ENCODE data around the gene TMEM165.

Gene TMEM165

GRCh38 chr4:55380576-55380975, 15.2 kb upstream of the TMEM165 start:
- Histone ChIP-seq H3K27me3 (ENCODE audit: insufficient read depth, low read length, poor library complexity, severe bottlenecking) (no peaks in the 10 kb centered on the region), H3K9me2 (replicated peaks; ENCODE audit: low read depth, low read length) (no peaks in the 10 kb centered on the region), H3K36me3 (ENCODE audit: insufficient read depth, low read length) (no peaks in the 10 kb centered on the region), H4K20me1 (ENCODE audit: insufficient read depth, low read length, poor library complexity, severe bottlenecking) (no peaks in the 10 kb centered on the region), H3F3A (ENCODE audit: low read depth) (no peaks in the 10 kb centered on the region), H3K9ac (ENCODE audit: low read depth, low read length, poor library complexity, severe bottlenecking) (no peak overlapping the region), H3K4me2 (ENCODE audit: low read depth, low read length, poor library complexity, severe bottlenecking) (no peak overlapping the region), H3K9me3 (ENCODE audit: insufficient read depth, low read depth, low read length) (no peaks in the 10 kb centered on the region), H3K4me3 (ENCODE audit: low read length, poor library complexity, severe bottlenecking) (no peak overlapping the region), H3K4me1 (ENCODE audit: insufficient read depth, low read length, poor library complexity, severe bottlenecking) (peaks cover 4% of the 10 kb centered on the region), H3K79me2 (ENCODE audit: insufficient read depth, low read length) (no peaks in the 10 kb centered on the region), H2AFZ (ENCODE audit: low read length) (no peak overlapping the region)
- TF ChIP-seq CTCF (conservative IDR thresholded peaks at IDR 0.05; ENCODE audit: low read length) (no peak), EZH2phosphoT487 (IDR thresholded peaks at IDR 0.05; ENCODE audit: borderline replicate concordance) (no peak)

DNA sequence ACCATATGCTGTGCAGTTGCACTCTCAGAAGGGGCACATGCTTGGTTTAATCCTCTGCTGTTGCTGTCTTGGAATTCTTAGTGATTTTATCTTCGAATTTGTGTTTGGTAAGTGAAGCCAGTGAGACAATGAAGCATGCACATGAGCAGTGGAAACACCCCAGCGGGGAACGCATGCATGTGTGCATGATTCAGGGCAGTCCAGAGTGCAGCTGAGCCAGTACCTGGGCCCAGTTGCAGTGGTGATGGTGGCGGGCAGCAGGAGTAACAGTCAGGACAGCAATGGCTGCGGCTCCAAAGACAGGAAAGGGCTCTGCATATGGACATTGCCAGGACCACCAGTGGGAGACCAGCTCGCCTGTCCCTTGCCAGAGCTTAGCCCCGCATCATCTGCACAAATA, 14.3 kb upstream of the TMEM165 start:
- Histone ChIP-seq H3K27me3 (ENCODE audit: insufficient read depth, low read length, poor library complexity, severe bottlenecking) (no peaks in the 10 kb centered on the region), H3K4me2 (ENCODE audit: low read depth, low read length, poor library complexity, severe bottlenecking) (no peak overlapping the region), H3K9me3 (ENCODE audit: insufficient read depth, low read depth, low read length) (no peaks in the 10 kb centered on the region), H4K20me1 (ENCODE audit: insufficient read depth, low read length, poor library complexity, severe bottlenecking) (no peaks in the 10 kb centered on the region), H3F3A (ENCODE audit: low read depth) (no peaks in the 10 kb centered on the region), H3K4me3 (ENCODE audit: low read length, poor library complexity, severe bottlenecking) (no peak overlapping the region), H3K36me3 (ENCODE audit: insufficient read depth, low read length) (no peaks in the 10 kb centered on the region), H3K4me1 (ENCODE audit: insufficient read depth, low read length, poor library complexity, severe bottlenecking) (peaks cover 4% of the 10 kb centered on the region), H3K79me2 (ENCODE audit: insufficient read depth, low read length) (no peaks in the 10 kb centered on the region), H3K9ac (ENCODE audit: low read depth, low read length, poor library complexity, severe bottlenecking) (no peak overlapping the region), H2AFZ (ENCODE audit: low read length) (peak overlapping the region; percentile 71), H3K9me2 (replicated peaks; ENCODE audit: low read depth, low read length) (no peaks in the 10 kb centered on the region)
- TF ChIP-seq EZH2phosphoT487 (IDR thresholded peaks at IDR 0.05; ENCODE audit: borderline replicate concordance) (no peak), CTCF (conservative IDR thresholded peaks at IDR 0.05; ENCODE audit: low read length) (no peak)

DNA sequence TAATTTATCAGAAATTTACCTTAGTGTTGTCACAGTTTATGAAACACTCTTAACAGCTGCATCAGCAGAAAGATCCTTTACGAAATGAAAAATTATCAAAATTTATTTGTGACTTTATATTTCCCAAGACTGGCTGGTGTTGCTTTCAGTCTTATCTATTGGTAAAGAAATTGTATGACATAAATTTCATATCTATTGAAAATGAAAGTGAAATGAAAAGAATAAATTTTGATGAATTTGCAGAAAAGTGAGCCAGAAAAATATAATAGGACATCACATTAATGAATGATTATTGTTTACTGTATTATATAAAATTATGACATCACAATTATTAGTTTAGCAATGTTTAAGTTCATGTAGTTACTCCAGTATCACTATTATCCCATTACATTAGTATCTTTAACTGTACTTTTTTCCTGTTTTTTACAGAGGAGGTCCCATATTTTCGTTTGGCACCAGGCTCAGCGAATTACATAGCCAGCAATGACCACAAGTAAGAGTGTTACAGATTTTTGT, 13.2 kb upstream of the TMEM165 start:
- TF ChIP-seq EZH2phosphoT487 (IDR thresholded peaks at IDR 0.05; ENCODE audit: borderline replicate concordance) (no peak), CTCF (conservative IDR thresholded peaks at IDR 0.05; ENCODE audit: low read length) (no peak)
- Histone ChIP-seq H3K4me3 (ENCODE audit: low read length, poor library complexity, severe bottlenecking) (no peak overlapping the region), H4K20me1 (ENCODE audit: insufficient read depth, low read length, poor library complexity, severe bottlenecking) (no peaks in the 10 kb centered on the region), H3K9ac (ENCODE audit: low read depth, low read length, poor library complexity, severe bottlenecking) (no peak overlapping the region), H3K79me2 (ENCODE audit: insufficient read depth, low read length) (no peaks in the 10 kb centered on the region), H2AFZ (ENCODE audit: low read length) (peak overlapping the region; percentile 25; the same call in 1 of the 2 replicates), H3K4me1 (ENCODE audit: insufficient read depth, low read length, poor library complexity, severe bottlenecking) (peaks cover 4% of the 10 kb centered on the region), H3K9me2 (replicated peaks; ENCODE audit: low read depth, low read length) (no peaks in the 10 kb centered on the region), H3F3A (ENCODE audit: low read depth) (no peaks in the 10 kb centered on the region), H3K4me2 (ENCODE audit: low read depth, low read length, poor library complexity, severe bottlenecking) (no peak overlapping the region), H3K9me3 (ENCODE audit: insufficient read depth, low read depth, low read length) (no peaks in the 10 kb centered on the region), H3K27me3 (ENCODE audit: insufficient read depth, low read length, poor library complexity, severe bottlenecking) (no peaks in the 10 kb centered on the region), H3K36me3 (ENCODE audit: insufficient read depth, low read length) (no peaks in the 10 kb centered on the region)
